NCI-H2227 (cell line): Measurements from ENCODE around the gene SCAMP1.
A peak's percentile ranks its signal among the peaks of the same experiment; 100 is the strongest.
"Not testable (repeated sequence)": the region's sequence is repeated elsewhere in the genome, so short reads cannot be mapped to it uniquely, and the experiment has no call there.

Source experiments
- DNase-seq: peaks from one replicate; lab custom pipeline; 2025; ENCODE audit not compliant: unreplicated experiment; lab: John Stamatoyannopoulos, UW

The SCAMP1 gene

GRCh38 chr5:78360924-78361630 is 660 bp downstream of the SCAMP1 start:
- DNase-seq: peak; percentile 31

DNA sequence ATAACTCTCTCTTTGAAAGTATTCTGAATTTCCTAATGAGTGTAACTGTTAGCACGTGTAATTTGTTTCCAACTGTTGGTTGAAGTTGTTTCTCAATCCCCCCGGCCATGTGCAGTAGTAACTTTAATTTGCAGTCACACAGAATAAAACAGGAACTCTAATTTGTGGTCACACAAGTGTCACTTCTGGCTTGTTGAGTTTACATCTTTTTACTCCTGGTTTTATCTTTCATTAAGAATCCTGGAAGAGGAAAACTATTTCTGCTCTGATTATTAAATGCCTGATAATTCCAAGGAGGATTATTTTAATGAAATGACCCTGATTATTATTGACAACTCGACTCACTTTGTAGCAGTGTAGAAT is 1.2 kb downstream of the SCAMP1 start:
- no peak for DNase-seq

DNA sequence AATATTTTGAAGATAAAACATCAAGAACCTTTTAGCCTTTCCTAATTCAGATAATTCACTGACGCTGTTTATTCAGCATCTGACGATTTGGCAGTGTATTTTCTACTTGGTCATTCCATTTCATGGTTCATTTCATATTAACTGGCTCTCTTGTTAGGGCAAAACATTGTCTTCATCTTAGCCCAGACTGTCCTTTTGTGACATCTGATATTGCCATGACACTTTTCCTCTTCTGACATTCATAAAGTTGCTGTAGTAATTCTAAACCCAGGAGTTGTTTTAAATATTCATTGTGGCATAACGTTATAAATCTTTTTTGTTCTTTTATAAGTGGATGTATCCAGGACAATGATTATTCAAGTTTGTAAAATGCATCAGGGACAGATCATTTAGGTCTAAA is 1.8 kb downstream of the SCAMP1 start:
- no peak for DNase-seq

GRCh38 chr5:78364005-78364404 is 3.6 kb downstream of the SCAMP1 start:
- no peak for DNase-seq

GRCh38 chr5:78367318-78367991 is 7.0 kb downstream of the SCAMP1 start:
- peak; percentile 4 for DNase-seq

DNA sequence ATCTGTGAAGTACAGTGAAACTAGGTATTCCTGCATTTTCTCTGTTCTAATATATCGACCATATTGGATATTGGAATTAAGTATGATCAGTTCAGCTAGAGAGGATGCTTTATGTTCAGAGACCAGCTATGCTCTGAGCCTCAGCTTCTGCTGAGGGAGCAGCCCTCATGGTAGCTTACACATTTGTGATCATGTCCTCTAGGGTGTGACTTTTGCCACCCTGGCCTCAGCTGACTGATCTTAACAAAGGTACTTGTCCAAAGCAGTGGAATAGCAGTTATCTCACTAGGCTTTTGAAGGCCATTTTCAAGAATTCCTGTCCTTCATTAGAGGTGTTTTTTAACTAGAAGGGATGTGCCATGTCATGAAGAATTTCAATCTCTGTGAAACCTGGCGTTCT is 9.3 kb downstream of the SCAMP1 start:
- DNase-seq: no peak

DNA sequence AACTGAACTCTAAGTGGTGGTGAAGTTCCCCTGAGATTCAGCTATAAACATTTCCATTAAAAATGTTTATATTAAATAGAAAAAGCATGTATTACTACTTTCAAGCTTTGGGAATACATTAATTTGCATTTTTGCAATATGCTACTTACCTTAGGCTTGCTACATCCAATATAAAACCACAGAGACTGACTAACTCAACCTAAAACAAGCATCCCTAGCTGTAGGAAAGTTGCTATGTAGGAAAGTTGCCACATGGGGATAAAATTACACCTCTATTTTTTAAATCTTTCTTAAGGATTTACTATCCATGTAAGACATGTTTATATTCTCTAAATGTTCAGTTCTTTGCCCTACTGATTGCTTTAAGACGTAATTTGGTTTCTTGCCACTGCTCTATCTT is 12.8 kb downstream of the SCAMP1 start:
- DNase-seq: no peak

- DNase-seq: no peak
These were observed 15.9 kb downstream of the SCAMP1 start for GRCh38 chr5:78376315-78376714.

- DNase-seq: no peak
These were observed 16.8 kb downstream of the SCAMP1 start for GRCh38 chr5:78377056-78377717.

- DNase-seq: no peak
These were observed 17.3 kb downstream of the SCAMP1 start for GRCh38 chr5:78377718-78378105.

GRCh38 chr5:78387468-78388153 is 27.2 kb downstream of the SCAMP1 start:
- no peak for DNase-seq

DNA sequence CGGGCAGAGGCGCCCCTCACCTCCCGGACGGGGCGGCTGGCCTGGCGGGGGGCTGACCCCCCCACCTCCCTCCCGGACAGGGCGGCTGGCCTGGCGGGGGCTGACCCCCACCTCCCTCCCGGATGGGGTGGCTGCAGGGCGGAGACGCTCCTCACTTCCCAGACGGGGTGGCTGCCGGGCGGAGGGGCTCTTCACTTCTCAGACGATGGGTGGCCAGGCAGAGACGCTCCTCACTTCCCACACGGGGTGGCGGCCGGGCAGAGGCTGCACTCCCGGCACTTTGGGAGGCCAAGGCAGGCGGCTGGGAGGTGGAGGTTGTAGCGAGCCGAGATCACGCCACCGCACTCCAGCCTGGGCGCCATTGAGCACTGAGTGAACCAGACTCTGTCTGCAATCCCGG is 30.9 kb downstream of the SCAMP1 start:
- DNase-seq: not testable (repeated sequence)

DNA sequence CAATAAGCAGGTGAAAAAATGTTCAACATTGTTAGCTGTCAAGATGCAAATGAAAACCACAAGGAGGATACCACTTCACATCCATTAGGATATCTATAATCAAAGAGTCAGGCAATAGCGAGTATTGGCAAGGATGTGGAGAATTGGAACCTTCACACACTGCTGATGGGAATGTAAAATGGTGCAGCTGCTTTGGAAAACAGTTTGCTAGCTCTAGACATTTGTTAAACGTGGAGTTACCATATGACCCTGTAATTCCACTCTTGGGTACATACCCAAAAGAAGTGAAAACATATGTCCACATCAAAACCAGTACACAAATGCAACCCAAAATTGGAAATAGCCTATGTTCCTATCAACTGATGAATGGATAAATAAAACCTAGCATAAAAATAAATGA is 37.4 kb downstream of the SCAMP1 start:
- DNase-seq: no peak

GRCh38 chr5:78399116-78399515 is 38.7 kb downstream of the SCAMP1 start:
- DNase-seq: no peak

DNA sequence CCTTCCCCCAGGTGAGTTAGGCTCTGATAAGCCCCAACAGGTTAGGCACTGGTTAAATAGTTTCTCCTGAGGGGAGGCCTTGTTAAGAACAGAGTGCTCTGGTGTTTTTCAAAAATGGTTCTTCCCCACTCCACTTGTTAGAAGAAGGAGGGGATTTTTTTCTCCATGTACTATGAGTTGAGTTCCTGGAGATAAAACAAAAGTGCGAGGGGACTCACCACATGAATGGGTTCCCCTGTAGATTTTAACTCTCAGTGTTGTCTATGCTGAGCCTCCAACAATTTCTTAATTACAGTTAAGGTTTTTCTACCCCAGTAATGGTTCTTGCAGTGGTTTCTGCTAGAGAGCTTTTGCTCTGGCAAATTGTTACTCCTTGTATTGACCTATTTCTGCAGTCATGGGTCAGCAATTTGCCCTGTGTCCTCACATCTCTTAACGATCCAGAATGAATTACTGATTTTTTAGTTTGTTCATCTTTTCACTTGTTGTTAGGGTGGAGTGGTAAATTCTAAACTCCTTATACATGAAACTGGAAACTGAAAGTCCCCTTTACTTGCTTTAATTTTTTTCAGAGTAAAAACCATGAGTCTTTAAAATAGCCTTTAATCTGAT is 44.4 kb downstream of the SCAMP1 start:
- no peak for DNase-seq

DNA sequence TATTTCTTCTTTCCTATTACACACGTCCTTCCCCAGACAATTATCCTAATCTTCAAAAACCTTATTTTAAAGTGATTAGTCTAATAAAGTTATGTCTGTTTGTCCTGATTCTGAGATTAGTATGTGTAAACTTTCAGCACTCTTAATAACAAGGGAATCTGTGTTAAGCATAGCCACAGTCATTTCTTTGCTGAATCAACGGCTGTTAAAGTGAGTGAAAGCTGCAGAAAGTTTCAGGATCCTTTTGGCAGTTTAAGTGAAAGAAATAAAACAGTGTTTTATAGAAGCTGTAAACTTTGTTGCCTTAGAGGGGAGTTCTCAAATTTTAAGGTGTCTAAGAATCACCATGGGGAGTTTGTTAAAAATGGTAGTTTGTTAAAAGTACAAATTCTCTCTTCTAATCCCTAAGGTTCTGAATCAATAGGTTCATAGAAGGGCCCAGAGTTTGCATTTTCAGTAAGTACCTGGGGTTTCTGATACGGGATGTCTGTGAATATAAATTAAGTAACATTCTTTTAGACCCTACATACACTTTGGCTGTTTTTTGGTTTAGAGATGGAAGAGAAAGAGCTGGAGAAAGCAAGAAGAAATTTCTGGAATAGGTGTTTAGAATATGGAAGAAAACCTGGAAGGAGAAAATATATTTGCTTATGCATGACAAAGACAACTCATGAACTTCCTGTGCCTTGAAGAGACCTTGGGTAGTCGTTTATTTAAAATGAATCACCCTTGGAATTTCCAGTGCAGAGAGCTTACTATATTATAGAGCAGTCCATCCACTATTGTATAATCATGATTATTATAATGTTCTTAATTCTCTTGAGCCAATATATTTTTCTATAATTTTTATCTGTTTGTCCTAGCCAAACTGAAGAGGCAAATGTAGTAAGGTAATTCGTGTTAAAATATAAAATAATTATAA is 45.7 kb downstream of the SCAMP1 start:
- no peak for DNase-seq

DNA sequence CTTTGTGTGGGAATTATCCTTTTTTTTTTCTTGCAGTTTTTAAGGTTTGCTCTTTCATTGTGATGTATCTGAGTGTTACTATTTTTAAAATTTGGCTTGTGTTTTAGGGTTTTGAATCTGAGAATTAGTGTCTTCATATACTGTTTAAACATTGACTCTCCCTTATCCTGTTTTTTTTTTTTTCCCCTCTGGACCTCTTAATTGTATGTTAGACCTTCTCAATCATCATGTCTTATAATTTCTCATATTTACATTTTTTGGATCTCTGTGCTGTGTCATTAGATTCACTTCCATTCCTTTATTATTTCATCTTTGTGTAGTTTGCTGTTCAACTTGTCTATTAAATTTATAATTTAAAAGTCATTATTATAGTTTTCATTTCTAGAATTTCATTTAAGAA is 47.0 kb downstream of the SCAMP1 start:
- DNase-seq: no peak

- no peak for DNase-seq
These were observed 51.2 kb downstream of the SCAMP1 start for GRCh38 chr5:78411586-78411985.

DNA sequence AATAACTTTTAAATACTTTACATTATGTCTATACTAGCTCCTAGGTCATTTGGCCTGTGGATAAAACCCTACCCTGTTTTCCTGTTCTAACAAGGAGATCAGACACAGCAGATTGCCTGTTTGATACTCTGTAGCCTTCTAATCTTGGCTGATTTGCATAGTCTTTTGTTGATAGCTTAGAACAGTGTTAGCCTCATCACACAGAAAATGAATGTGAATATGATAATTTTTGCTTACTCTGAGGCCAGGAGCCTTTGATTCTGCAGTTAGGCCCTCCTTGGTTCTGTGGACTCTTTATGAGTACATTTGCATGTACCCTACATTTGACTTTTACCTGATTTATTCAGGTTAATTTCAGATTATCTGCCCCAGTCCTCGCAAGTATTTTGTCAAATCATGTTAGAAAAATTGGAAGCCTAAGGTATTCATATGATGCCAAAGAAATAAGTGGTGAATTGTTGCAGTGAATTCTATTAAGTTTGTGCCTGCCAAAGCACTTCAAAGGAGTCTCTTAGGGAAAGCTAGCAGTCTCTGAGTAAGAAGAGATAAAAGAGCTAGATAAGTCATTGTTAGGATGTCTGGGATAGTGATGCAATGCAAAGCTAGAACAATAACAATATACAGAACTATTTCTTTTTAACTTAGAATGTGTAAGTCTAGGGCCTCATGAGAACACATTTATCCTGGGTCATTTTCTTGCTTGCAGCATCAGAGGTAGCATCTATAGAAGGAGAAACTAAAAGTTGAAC is 56.4 kb downstream of the SCAMP1 start:
- DNase-seq: no peak

GRCh38 chr5:78419396-78419795 is 59.0 kb downstream of the SCAMP1 start:
- no peak for DNase-seq
